ENCODE data around the gene CHD6. TPM values are rescaled to one million over a fixed set of nuclear protein-coding genes. Genes with fewer than 3 reads are reported as not detected.

CHD6 gene
- total RNA-seq, 1 experiment from 2014 or later, result 46.7 TPM

DNA sequence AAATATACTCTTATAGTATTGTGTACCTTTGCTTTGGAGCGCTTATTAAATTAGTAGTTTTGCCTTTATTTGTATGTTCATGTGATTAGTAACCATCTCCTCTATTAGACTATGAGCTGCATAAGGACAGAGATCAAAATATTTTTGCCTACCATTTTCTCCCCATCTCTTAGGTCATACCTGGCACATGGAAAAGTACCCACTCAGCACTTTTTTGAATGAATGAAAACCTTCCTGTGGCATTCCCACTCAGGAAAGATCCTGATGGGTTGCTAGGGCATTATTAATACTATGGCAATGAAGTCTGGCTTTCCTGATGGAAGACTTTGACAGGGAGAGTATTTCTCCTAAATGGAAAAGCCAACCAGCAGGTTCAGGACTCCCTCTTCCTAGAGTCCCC is 20.3 kb upstream of the CHD6 start:
- H3K9me3 ChIP-seq (ENCODE audit: low read depth, low read length, poor library complexity, severe bottlenecking), result no peaks in the 10 kb centered on the region

DNA sequence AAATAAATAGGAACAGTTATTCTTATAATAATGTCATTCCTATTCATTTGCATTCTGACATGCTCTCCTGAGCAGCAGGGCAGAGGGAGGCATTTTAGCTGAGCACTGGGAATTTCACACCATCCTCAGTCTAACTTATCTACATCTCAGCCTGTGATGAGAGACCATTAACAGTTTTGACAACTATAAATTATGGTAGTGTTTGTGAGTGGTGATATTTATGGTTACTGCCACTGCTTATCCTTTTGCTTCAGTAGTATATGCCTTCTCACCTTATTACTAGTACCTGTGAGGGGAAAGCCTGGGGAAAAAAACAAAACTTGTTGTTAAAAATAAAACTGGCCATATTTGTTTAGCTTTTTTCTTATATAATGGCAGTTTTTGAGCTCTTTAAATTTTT is 17.0 kb upstream of the CHD6 start:
- no peak for DNase-seq (ENCODE audit: low spot score)
- H3K4me1 ChIP-seq (ENCODE audit: insufficient read depth, low read length, poor library complexity, severe bottlenecking), result peaks cover 20% of the 10 kb centered on the region
- intact Hi-C loops (cut with micrococcal nuclease; ENCODE audit: unreplicated experiment), result no loop called here
- no peaks in the 10 kb centered on the region for H3K9me3 ChIP-seq (ENCODE audit: low read depth, low read length, poor library complexity, severe bottlenecking)
- POLR2A ChIA-PET (ENCODE audit: low non-redundant PET), result no interaction called here
- BruUV-seq (replicated peaks), result no TSS peak
- H3K36me3 ChIP-seq (ENCODE audit: insufficient read depth, low read length, poor library complexity, severe bottlenecking), result no peaks in the 10 kb centered on the region
- CTCF ChIA-PET, result no interaction called here
- TF ChIP-seq, protein P1, sequence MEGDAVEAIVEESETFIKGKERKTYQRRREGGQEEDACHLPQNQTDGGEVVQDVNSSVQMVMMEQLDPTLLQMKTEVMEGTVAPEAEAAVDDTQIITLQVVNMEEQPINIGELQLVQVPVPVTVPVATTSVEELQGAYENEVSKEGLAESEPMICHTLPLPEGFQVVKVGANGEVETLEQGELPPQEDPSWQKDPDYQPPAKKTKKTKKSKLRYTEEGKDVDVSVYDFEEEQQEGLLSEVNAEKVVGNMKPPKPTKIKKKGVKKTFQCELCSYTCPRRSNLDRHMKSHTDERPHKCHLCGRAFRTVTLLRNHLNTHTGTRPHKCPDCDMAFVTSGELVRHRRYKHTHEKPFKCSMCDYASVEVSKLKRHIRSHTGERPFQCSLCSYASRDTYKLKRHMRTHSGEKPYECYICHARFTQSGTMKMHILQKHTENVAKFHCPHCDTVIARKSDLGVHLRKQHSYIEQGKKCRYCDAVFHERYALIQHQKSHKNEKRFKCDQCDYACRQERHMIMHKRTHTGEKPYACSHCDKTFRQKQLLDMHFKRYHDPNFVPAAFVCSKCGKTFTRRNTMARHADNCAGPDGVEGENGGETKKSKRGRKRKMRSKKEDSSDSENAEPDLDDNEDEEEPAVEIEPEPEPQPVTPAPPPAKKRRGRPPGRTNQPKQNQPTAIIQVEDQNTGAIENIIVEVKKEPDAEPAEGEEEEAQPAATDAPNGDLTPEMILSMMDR (conservative IDR thresholded peaks at IDR 0.05; ENCODE audit: low read depth, low read length), result no peak
- no peak for TF ChIP-seq EZH2 (IDR thresholded peaks at IDR 0.05; ENCODE audit: borderline replicate concordance, low read depth, low read length, poor library complexity, severe bottlenecking)
- H3K27me3 ChIP-seq (replicated peaks; ENCODE audit: insufficient read depth, low read depth, low read length, poor library complexity), result no peaks in the 10 kb centered on the region
- no peak overlapping the region for H3K27ac ChIP-seq (ENCODE audit: low read depth, low read length, poor library complexity, severe bottlenecking)
- H3K4me3 ChIP-seq (ENCODE audit: low read depth, low read length, poor library complexity, severe bottlenecking), result no peak overlapping the region

More for the DNA sequence above, 20.3 kb upstream of the CHD6 start:
- H3K36me3 ChIP-seq (ENCODE audit: insufficient read depth, low read length, poor library complexity, severe bottlenecking), result no peaks in the 10 kb centered on the region
- intact Hi-C loops (cut with micrococcal nuclease; ENCODE audit: unreplicated experiment), result no loop called here
- no peak for DNase-seq (ENCODE audit: low spot score)
- H3K4me3 ChIP-seq (ENCODE audit: low read depth, low read length, poor library complexity, severe bottlenecking), result no peak overlapping the region
- H3K4me1 ChIP-seq (ENCODE audit: insufficient read depth, low read length, poor library complexity, severe bottlenecking), result peaks cover 21% of the 10 kb centered on the region
- BruUV-seq (replicated peaks), result no TSS peak
- H3K27ac ChIP-seq (ENCODE audit: low read depth, low read length, poor library complexity, severe bottlenecking), result no peak overlapping the region
- ChIA-PET POLR2A (ENCODE audit: low non-redundant PET) (no interaction called here), CTCF (no interaction called here)
- no peaks in the 10 kb centered on the region for H3K27me3 ChIP-seq (replicated peaks; ENCODE audit: insufficient read depth, low read depth, low read length, poor library complexity)
- no peak for TF ChIP-seq EZH2 (IDR thresholded peaks at IDR 0.05; ENCODE audit: borderline replicate concordance, low read depth, low read length, poor library complexity, severe bottlenecking)
- TF ChIP-seq, protein P1 (conservative IDR thresholded peaks at IDR 0.05; ENCODE audit: low read depth, low read length), result no peak

DNA sequence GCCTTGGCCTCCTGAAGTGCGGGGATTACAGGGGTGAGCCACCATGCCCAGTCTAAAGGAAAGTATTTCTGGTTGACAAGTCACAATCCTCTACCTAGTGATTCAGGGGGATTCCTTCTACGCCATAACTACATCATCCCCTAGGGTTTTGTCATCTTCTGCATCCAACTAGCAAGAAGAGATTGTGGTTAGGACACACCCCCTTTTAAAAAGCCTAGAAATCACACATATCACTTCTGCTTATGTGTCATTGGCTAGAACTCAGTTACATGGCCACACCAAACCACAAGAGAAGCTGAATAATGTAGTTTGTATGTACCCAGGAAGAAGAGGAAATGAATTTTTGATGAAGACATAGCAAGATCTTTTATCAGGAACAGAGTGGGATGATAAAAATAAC is 14.7 kb upstream of the CHD6 start:
- H3K4me3 ChIP-seq (ENCODE audit: low read depth, low read length, poor library complexity, severe bottlenecking), result no peak overlapping the region
- no peak overlapping the region for H3K27ac ChIP-seq (ENCODE audit: low read depth, low read length, poor library complexity, severe bottlenecking)
- BruUV-seq (replicated peaks), result no TSS peak
- H3K9me3 ChIP-seq (ENCODE audit: low read depth, low read length, poor library complexity, severe bottlenecking), result no peaks in the 10 kb centered on the region
- no peaks in the 10 kb centered on the region for H3K27me3 ChIP-seq (replicated peaks; ENCODE audit: insufficient read depth, low read depth, low read length, poor library complexity)
- peaks cover 6% of the 10 kb centered on the region for H3K4me1 ChIP-seq (ENCODE audit: insufficient read depth, low read length, poor library complexity, severe bottlenecking)
- no peak for TF ChIP-seq EZH2 (IDR thresholded peaks at IDR 0.05; ENCODE audit: borderline replicate concordance, low read depth, low read length, poor library complexity, severe bottlenecking)
- TF ChIP-seq, protein P1 (conservative IDR thresholded peaks at IDR 0.05; ENCODE audit: low read depth, low read length), result no peak
- CTCF ChIA-PET, result no interaction called here
- H3K36me3 ChIP-seq (ENCODE audit: insufficient read depth, low read length, poor library complexity, severe bottlenecking), result no peaks in the 10 kb centered on the region
- intact Hi-C loops (cut with micrococcal nuclease; ENCODE audit: unreplicated experiment), result no loop called here
- no peak for DNase-seq (ENCODE audit: low spot score)
- POLR2A ChIA-PET (ENCODE audit: low non-redundant PET), result no interaction called here

Measured in A673 (cell line).